ENCODE data around the gene ATL3.

DNA sequence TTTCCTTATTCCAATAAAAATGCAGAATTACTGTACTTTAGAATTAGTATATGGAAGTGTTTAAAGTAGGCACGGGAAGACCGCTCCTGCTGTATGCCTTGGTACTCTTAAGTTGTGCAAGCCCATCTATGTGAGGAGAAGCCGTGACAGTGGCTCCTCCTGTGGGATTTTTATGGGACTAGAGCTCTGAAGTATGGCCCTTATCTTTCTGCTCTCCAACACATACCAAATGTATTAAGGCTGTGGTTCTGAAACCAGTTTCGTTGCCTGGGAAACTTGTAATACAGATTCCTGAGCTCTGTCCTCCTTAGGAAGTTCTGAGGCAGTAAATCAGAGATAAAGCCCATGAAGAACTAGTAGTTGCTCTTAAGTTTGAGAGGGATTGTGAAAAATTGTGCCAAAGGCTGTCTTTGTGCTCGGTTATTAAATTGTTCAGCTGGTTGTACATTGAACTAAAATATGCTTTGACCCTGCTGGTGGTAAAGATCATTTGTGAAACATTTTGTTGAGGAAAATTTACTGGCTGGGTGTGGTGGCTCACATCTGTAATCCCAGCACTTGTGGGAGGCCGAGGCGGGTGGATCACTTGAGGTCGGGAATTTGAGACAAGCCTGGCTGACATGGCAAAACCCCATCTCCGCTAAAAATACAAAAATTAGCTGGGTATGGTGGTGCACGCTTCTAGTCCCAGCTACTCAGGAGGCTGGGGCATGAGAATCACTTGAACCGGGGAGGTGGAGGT lies 39.5 kb upstream of the ATL3 start:
- TF ChIP-seq, protein P1, sequence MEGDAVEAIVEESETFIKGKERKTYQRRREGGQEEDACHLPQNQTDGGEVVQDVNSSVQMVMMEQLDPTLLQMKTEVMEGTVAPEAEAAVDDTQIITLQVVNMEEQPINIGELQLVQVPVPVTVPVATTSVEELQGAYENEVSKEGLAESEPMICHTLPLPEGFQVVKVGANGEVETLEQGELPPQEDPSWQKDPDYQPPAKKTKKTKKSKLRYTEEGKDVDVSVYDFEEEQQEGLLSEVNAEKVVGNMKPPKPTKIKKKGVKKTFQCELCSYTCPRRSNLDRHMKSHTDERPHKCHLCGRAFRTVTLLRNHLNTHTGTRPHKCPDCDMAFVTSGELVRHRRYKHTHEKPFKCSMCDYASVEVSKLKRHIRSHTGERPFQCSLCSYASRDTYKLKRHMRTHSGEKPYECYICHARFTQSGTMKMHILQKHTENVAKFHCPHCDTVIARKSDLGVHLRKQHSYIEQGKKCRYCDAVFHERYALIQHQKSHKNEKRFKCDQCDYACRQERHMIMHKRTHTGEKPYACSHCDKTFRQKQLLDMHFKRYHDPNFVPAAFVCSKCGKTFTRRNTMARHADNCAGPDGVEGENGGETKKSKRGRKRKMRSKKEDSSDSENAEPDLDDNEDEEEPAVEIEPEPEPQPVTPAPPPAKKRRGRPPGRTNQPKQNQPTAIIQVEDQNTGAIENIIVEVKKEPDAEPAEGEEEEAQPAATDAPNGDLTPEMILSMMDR (IDR thresholded peaks at IDR 0.05; ENCODE audit: low read depth, low read length), result no peak
- TF ChIP-seq EZH2phosphoT487 (IDR thresholded peaks at IDR 0.05; ENCODE audit: low read depth), result no peak

Data from OCI-LY3 (cell line).